AG10803 (cell line): ENCODE measurements around the gene ARL14.

Experiments
- DNase-seq: peaks from one replicate; pipeline ENCODE4 v3.0.0; 2010; ENCODE audit warnings: low read depth
- H3K4me3 ChIP-seq: 2 replicates; pipeline ENCODE4 v1.5.1; 2011; ENCODE audit warnings: mild to moderate bottlenecking, low read length, control low read depth
- TF ChIP-seq, protein P1 (sequence below): conservative IDR thresholded peaks from 2 replicates; pipeline ENCODE4 v1.5.1; 2011; ENCODE audit warnings: mild to moderate bottlenecking, low read length, control low read depth, inconsistent platforms

The ARL14 gene

DNA sequence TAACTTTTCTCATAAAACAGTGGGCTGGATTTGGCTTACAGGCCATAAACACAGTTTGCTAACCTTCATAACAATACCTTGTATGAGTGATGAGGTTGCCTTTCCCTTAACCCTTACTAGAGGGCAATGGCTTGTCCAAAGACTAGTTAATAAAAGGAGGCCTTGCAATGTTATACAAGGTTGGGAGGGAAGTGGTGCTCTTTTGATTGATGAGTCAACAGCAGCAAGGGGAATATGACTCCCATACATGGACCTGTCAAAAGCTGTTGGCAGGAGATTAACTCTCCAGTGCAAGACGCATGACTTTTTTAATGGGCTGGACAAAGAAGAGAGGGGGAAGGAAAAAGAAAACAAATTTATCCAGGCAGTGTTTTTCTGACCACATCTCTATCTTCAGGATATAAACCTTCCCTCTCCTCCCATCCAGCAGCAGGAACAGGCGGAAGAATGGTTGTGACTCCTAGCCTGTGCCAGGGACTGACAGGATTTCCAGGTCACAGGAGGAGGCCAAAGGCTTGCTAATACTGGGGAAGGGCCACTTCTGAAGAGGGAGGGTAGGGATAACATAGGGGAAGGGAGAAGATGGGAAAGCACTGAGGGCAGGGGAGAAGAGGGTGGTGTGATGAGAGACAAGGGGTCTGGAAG is 35.2 kb upstream of the ARL14 start:
- peak; percentile 5 for DNase-seq
- TF ChIP-seq, protein P1, sequence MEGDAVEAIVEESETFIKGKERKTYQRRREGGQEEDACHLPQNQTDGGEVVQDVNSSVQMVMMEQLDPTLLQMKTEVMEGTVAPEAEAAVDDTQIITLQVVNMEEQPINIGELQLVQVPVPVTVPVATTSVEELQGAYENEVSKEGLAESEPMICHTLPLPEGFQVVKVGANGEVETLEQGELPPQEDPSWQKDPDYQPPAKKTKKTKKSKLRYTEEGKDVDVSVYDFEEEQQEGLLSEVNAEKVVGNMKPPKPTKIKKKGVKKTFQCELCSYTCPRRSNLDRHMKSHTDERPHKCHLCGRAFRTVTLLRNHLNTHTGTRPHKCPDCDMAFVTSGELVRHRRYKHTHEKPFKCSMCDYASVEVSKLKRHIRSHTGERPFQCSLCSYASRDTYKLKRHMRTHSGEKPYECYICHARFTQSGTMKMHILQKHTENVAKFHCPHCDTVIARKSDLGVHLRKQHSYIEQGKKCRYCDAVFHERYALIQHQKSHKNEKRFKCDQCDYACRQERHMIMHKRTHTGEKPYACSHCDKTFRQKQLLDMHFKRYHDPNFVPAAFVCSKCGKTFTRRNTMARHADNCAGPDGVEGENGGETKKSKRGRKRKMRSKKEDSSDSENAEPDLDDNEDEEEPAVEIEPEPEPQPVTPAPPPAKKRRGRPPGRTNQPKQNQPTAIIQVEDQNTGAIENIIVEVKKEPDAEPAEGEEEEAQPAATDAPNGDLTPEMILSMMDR = no peak
- H3K4me3 ChIP-seq = no peak overlapping the region

DNA sequence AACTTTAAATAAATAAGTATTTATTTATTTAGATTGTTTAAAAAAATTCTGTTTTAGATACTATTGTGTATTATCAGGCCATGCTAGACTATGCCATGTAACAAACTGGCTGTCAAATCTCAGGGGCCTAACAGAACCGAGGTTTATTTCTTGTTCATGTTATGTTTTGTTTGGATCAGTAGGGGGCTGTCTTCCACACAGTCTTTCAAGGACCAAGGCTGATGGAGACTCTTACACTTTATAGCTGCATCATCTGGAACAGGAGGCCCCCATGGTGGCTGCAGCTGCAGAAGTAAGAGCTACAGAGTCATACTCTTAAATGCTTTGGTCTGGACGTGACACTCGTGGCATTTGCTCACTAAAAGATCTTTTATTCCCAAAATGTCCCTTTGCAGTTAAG is 33.0 kb upstream of the ARL14 start:
- TF ChIP-seq, protein P1 = no peak
- DNase-seq = no peak
- H3K4me3 ChIP-seq = no peak overlapping the region

DNA sequence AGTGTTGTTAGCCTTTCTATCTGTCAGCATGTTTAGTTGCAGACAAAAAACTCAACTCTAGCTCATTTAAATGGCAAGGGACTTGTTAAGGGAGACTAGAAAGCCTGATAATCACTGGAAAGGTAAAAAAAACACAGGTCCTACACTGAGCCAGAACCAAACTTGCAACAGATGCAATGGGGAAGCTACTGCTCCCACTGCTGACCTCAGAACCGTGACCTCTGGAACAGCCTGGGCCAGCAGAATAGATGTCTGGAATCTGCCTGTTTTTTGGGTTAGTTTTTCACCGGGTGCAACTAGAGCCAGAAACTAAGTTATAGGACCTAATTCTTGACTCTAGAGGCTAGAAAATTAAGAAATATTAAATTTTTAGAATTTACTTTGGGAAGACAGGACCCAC is 32.5 kb upstream of the ARL14 start:
- no peak overlapping the region for H3K4me3 ChIP-seq
- no peak for DNase-seq
- TF ChIP-seq, protein P1 = no peak

DNA sequence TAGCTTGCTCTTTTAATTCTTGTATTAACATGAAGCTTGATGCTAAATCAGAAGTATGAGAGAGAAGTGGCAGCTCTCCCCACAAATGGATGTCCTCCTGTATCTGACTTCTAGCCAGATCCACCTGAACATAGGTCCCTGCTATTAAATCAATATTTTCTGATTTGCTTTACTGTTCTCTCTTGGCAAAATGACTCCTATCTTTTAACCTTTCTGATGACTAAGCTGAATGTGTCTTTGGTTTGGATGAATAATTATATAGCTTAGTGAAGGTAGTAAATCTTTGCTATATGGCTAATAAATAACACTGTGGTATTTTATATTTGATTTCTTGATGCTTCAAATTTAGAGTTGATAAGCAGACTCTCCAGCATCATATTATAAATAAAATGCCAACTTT is 28.3 kb upstream of the ARL14 start:
- TF ChIP-seq, protein P1 = no peak

DNA sequence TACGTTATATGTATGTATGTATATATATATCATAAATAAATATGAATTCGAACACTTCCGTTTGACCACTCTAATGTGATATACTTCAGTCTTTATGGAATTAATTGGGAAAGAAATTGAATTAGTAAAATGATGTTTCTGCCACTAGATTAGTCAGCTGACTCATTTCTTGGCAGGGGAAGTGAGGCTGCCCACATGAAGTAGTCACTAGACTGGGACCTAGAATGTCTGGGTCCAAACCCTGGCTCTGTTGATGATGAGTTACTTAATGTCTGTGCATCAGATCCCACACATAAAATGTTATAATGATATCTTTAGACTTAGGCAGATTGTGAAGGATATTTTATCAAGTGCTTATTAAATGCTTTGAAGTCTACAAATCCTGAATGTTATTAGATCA is 27.4 kb upstream of the ARL14 start:
- DNase-seq = peak; percentile 5
- TF ChIP-seq, protein P1 = no peak
- H3K4me3 ChIP-seq = no peak overlapping the region

More for the DNA sequence above, 28.3 kb upstream of the ARL14 start:
- no peak overlapping the region for H3K4me3 ChIP-seq
- DNase-seq = no peak

DNA sequence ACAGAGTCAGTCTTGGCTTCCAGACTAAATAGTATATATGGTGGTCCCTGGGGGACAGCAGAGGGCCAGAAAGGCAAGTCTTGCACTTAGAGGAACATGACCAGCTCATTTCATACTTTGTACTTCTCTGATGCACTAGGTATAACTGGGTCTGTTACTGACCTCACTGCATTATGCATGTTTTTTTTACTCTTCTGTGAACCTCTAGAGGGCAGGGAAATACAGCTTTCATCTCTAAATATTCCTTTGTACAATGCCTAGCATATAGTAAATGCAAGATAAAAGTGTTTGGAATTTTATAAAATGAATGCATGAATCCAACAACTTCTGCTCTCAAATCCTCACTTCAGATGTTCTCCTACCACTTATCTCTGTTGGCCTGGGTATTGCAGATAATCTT is 23.4 kb upstream of the ARL14 start:
- TF ChIP-seq, protein P1 = no peak
- H3K4me3 ChIP-seq = no peak overlapping the region
- no peak for DNase-seq

DNA sequence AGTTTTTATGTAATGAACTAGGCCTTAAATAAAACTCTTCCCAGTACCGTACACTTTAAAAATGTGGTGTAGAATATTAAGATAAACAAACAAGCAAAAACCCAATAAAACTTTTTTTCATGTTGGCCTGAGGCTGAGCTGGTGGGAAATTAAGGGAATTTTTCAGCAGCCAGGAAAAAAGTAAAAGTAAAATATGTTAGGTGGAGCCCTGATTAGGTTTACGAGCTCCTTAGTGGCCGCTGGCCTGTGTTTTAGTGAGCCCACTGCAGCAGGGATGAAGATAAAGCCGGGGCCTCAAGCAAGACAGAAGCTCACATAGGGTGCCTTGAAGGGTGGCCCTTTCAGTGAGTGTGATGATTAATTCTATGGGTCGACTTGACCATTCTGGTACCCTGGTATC is 16.1 kb upstream of the ARL14 start:
- H3K4me3 ChIP-seq = no peak overlapping the region
- DNase-seq = no peak
- TF ChIP-seq, protein P1 = no peak
